OCI-LY7 (cell line): ENCODE data around the gene BRI3BP. TPM values are rescaled to one million over a fixed set of nuclear protein-coding genes. Genes with fewer than 3 reads are reported as not detected.

Source experiments
- BruUV-seq: library from RNA; stranded (reverse); fragments of 400-500 nt; replicated peaks from 2 replicates; lab custom pipeline; 2021; lab: Mats Ljungman, UMichigan
- CTCF ChIA-PET: fragments of 300-600 bp; sonication (Branson Sonifier 250); formaldehyde crosslinking; loops from one replicate; lab custom pipeline; 2022; ENCODE audit warnings: antibody characterized with exemption; ENCODE audit not compliant: unreplicated experiment; lab: Charles Lee
- POLR2A ChIA-PET: fragments of 300-600 bp; sonication (Branson Sonifier 250); formaldehyde crosslinking; loops from one replicate; lab custom pipeline; 2022; ENCODE audit warnings: antibody characterized with exemption; lab: Charles Lee
- DNase-seq: peaks from one replicate; pipeline ENCODE4 v3.0.0-alpha.2; 2015; ENCODE audit warnings: low spot score
- H2AFZ ChIP-seq: fragments of 200-600 bp; sonication (generic), shearing (Covaris generic); 2 replicates; pipeline ENCODE4 v1.6.1; 2014; ENCODE audit warnings: mild to moderate bottlenecking, antibody characterized with exemption, low read length, moderate library complexity
- H3K27ac ChIP-seq: fragments of 200-600 bp; sonication (generic); 2 replicates; pipeline ENCODE4 v1.5.1; 2014; ENCODE audit warnings: mixed run types, low read depth, mild to moderate bottlenecking, moderate library complexity, low read length, inconsistent platforms; ENCODE audit not compliant: poor library complexity, severe bottlenecking
- H3K36me3 ChIP-seq: fragments of 200-600 bp; sonication (generic); 2 replicates; pipeline ENCODE4 v1.6.1; 2014; ENCODE audit warnings: mild to moderate bottlenecking, antibody characterized with exemption, low read length, moderate library complexity, mixed read lengths; ENCODE audit not compliant: insufficient read depth
- H3K4me1 ChIP-seq: fragments of 200-600 bp; sonication (generic); 2 replicates; pipeline ENCODE4 v1.5.1; 2014; ENCODE audit warnings: mild to moderate bottlenecking, low read length; ENCODE audit not compliant: insufficient read depth, poor library complexity, severe bottlenecking
- H3K4me2 ChIP-seq: fragments of 200-600 bp; sonication (generic); 2 replicates; pipeline ENCODE4 v1.6.1; 2014; ENCODE audit warnings: mild to moderate bottlenecking, low read length
- H3K4me3 ChIP-seq: fragments of 200-600 bp; sonication (generic); 2 replicates; pipeline ENCODE4 v1.5.1; 2014; ENCODE audit warnings: mild to moderate bottlenecking, low read depth, low read length; ENCODE audit not compliant: poor library complexity, severe bottlenecking
- H3K79me2 ChIP-seq: fragments of 200-600 bp; sonication (generic); 2 replicates; pipeline ENCODE4 v1.6.1; 2016; ENCODE audit warnings: low read depth, mild to moderate bottlenecking, low read length, moderate library complexity, mixed read lengths; ENCODE audit not compliant: insufficient read depth
- H3K9me2 ChIP-seq: fragments of 200-600 bp; sonication (generic); 2 replicates; pipeline ENCODE4 v1.6.1; 2016; ENCODE audit warnings: mild to moderate bottlenecking, low read length, mixed read lengths; ENCODE audit not compliant: insufficient read depth
- H3K9me3 ChIP-seq: fragments of 200-600 bp; sonication (generic); 2 replicates; pipeline ENCODE4 v1.6.1; 2014; ENCODE audit warnings: mild to moderate bottlenecking, mixed run types, low read length, mixed read lengths
- H4K20me1 ChIP-seq: fragments of 200-600 bp; sonication (generic); 2 replicates; pipeline ENCODE4 v1.6.1; 2014; ENCODE audit warnings: mild to moderate bottlenecking, antibody characterized with exemption, low read length, moderate library complexity, mixed read lengths; ENCODE audit not compliant: insufficient read depth
- CTCF ChIP-seq: fragments of 200-600 bp; sonication (generic); conservative IDR thresholded peaks from 2 replicates; pipeline ENCODE4 v1.5.1; 2014; ENCODE audit warnings: mild to moderate bottlenecking, antibody characterized with exemption, low read length, moderate library complexity, mixed read lengths
- EZH2phosphoT487 ChIP-seq: fragments of 200-600 bp; sonication (generic); IDR thresholded peaks from 2 replicates; pipeline ENCODE4 v1.6.1; 2018; ENCODE audit warnings: low read depth, borderline replicate concordance, mild to moderate bottlenecking, mixed run types, antibody characterized with exemption, low read length, moderate library complexity, mixed read lengths
- intact Hi-C: fragments of 100-400 bp; cut with micrococcal nuclease; formaldehyde crosslinking; loops from one replicate; pipeline ENCODE4 v1.10.0; 2022; ENCODE audit not compliant: unreplicated experiment
- total RNA-seq, 2 experiments: library from RNA; depleted of rRNA in 1 of 2; stranded (reverse); fragments of >200 nt in 1 of 2; shearing (Covaris generic) in 1 of 2; gene quantifications; 2 replicates each; pipeline ENCODE4 v1.2.3, GENCODE V29; 2014 to 2022

The BRI3BP gene
- total RNA-seq, 2 experiments from 2014 or later: 73.4 to 118 TPM

GRCh38 chr12:124998705-124999104 lies 5.3 kb downstream of the BRI3BP start:
- peaks cover 69% of the 10 kb centered on the region for H3K4me1 ChIP-seq
- H3K27ac ChIP-seq: peak overlapping the region; percentile 3
- H3K4me2 ChIP-seq: peak overlapping the region; percentile 18; the same call in 1 of the 2 replicates
- H2AFZ ChIP-seq: no peak overlapping the region
- no peak overlapping the region for H3K4me3 ChIP-seq
- peaks cover 97% of the 10 kb centered on the region for H3K79me2 ChIP-seq
- peaks cover 83% of the 10 kb centered on the region for H3K36me3 ChIP-seq
- peaks cover 9% of the 10 kb centered on the region; the same call in 1 of the 2 replicates for H3K9me3 ChIP-seq
- TF ChIP-seq EZH2phosphoT487 (no peak), CTCF (no peak)
- no peak for DNase-seq
- peaks cover 23% of the 10 kb centered on the region for H4K20me1 ChIP-seq
- BruUV-seq: no TSS peak
- no peaks in the 10 kb centered on the region for H3K9me2 ChIP-seq
- intact Hi-C loops: no loop called here
- POLR2A ChIA-PET: interaction anchor here (0.9 to 1.6 kb wide), 2 partner anchors 20 to 84 kb away, joined by 3 to 7 read pairs; partner anchors contain the start of gene UBC
- CTCF ChIA-PET: no interaction called here

- Histone ChIP-seq H3K4me1 (peaks cover 87% of the 10 kb centered on the region), H3K4me2 (peak overlapping the region; percentile 73), H3K9me2 (no peaks in the 10 kb centered on the region), H3K4me3 (peak overlapping the region; percentile 53), H3K79me2 (peaks cover 100% of the 10 kb centered on the region), H3K27ac (peak overlapping the region; percentile 88), H3K9me3 (peaks cover 9% of the 10 kb centered on the region; the same call in 1 of the 2 replicates), H4K20me1 (peaks cover 33% of the 10 kb centered on the region), H3K36me3 (peaks cover 89% of the 10 kb centered on the region), H2AFZ (no peak overlapping the region)
- TF ChIP-seq CTCF (no peak), EZH2phosphoT487 (no peak)
- BruUV-seq: no TSS peak
- CTCF ChIA-PET: interaction anchor here (1.8 kb wide), 1 partner anchor 12 kb away, joined by 5 read pairs; no protein-coding TSS in a partner anchor
- POLR2A ChIA-PET: interaction anchor here (0.8 to 2.3 kb wide), 5 partner anchors 12 to 147 kb away, joined by 3 to 8 read pairs (median 5); no protein-coding TSS in a partner anchor
- intact Hi-C loops: no loop called here
- DNase-seq: peak; percentile 61
These were observed 8.2 kb downstream of the BRI3BP start for GRCh38 chr12:125001636-125002035.

GRCh38 chr12:125003021-125003420 lies 9.6 kb downstream of the BRI3BP start:
- no TSS peak for BruUV-seq
- Histone ChIP-seq H3K79me2 (peaks cover 100% of the 10 kb centered on the region), H3K9me3 (peaks cover 8% of the 10 kb centered on the region; the same call in 1 of the 2 replicates)

More at GRCh38 chr12:125003021-125003420, 9.6 kb downstream of the BRI3BP start:
- CTCF ChIA-PET: no interaction called here
- no peak for DNase-seq
- H3K36me3 ChIP-seq: peaks cover 89% of the 10 kb centered on the region
- H3K27ac ChIP-seq: peak overlapping the region; percentile 88
- no peak overlapping the region for H2AFZ ChIP-seq
- intact Hi-C loops: no loop called here
- H3K4me2 ChIP-seq: peak overlapping the region; percentile 37
- TF ChIP-seq CTCF: no peak
- no peak for TF ChIP-seq EZH2phosphoT487
- no peak overlapping the region for H3K4me3 ChIP-seq
- H3K4me1 ChIP-seq: peaks cover 87% of the 10 kb centered on the region
- POLR2A ChIA-PET: no interaction called here
- no peaks in the 10 kb centered on the region for H3K9me2 ChIP-seq
- H4K20me1 ChIP-seq: peaks cover 35% of the 10 kb centered on the region
